BJ (cell line): ENCODE results near the gene NSUN3. TPM values are rescaled to one million over a fixed set of nuclear protein-coding genes. Genes with fewer than 3 reads are reported as not detected.
A peak's percentile ranks its signal among the peaks of the same experiment; 100 is the strongest.

Experiments used
- CTCF ChIA-PET: fragments of 350-600 bp; formaldehyde crosslinking; extraction: SDS; loops from one replicate; lab custom pipeline; 2021; ENCODE audit warnings: antibody characterized with exemption, inconsistent platforms; lab: Yijun Ruan, JAX
- POLR2A ChIA-PET: fragments of 300-600 bp; sonication (Branson Sonifier 250); formaldehyde crosslinking; extraction: SDS; loops from one replicate; lab custom pipeline; 2021; ENCODE audit warnings: antibody characterized with exemption; lab: Charles Lee
- DNase-seq: peaks from one replicate; pipeline ENCODE4 v3.0.0-alpha.2; 2011; ENCODE audit warnings: low read depth
- H3K27me3 ChIP-seq: 2 replicates; pipeline ENCODE4 v1.6.0; 2011; ENCODE audit warnings: low read length; ENCODE audit not compliant: control insufficient read depth, insufficient read depth
- H3K36me3 ChIP-seq: 2 replicates; pipeline ENCODE4 v1.5.1; 2011; ENCODE audit warnings: low read length; ENCODE audit not compliant: control insufficient read depth, insufficient read depth
- H3K4me3 ChIP-seq: 2 replicates; pipeline ENCODE4 v1.5.1; 2011; ENCODE audit warnings: low read depth, mild to moderate bottlenecking, control low read depth, low read length
- CTCF ChIP-seq: IDR thresholded peaks from 2 replicates; pipeline ENCODE4 v1.5.1; 2011; ENCODE audit warnings: low read depth, mild to moderate bottlenecking, control low read depth, inconsistent platforms, low read length, moderate library complexity; ENCODE audit not compliant: insufficient read depth
- polyA plus RNA-seq: library from polyadenylated mRNA; depleted of rRNA; stranded (reverse); fragments of >200 nt; gene quantifications from 2 replicates; pipeline ENCODE4 v1.2.3, GENCODE V29; 2011

The NSUN3 gene
- polyA plus RNA-seq, 1 experiment, result 8.7 TPM

- H3K4me3 ChIP-seq, result no peak overlapping the region
- no peaks in the 10 kb centered on the region for H3K36me3 ChIP-seq
- TF ChIP-seq CTCF, result no peak
- H3K27me3 ChIP-seq, result no peaks in the 10 kb centered on the region
- no peak for DNase-seq
- ChIA-PET CTCF (no interaction called here), POLR2A (no interaction called here)
Observed at GRCh38 chr3:94156626-94157025, 93.8 kb downstream of the NSUN3 start.

GRCh38 chr3:94158512-94158911 lies 95.7 kb downstream of the NSUN3 start:
- no peak for DNase-seq
- H3K36me3 ChIP-seq, result no peaks in the 10 kb centered on the region
- no peak overlapping the region for H3K4me3 ChIP-seq
- ChIA-PET POLR2A (no interaction called here), CTCF (no interaction called here)
- no peaks in the 10 kb centered on the region for H3K27me3 ChIP-seq
- TF ChIP-seq CTCF, result no peak

- Histone ChIP-seq H3K36me3 (no peaks in the 10 kb centered on the region), H3K4me3 (peak overlapping the region; percentile 13; the same call in 1 of the 2 replicates), H3K27me3 (no peaks in the 10 kb centered on the region)
- no peak for TF ChIP-seq CTCF
- CTCF ChIA-PET, result no interaction called here
- POLR2A ChIA-PET, result no interaction called here
- DNase-seq, result peak; percentile 1
Observed at GRCh38 chr3:94159062-94159828, 96.4 kb downstream of the NSUN3 start.

- DNase-seq, result no peak
- H3K36me3 ChIP-seq, result no peaks in the 10 kb centered on the region
- no peak overlapping the region for H3K4me3 ChIP-seq
- ChIA-PET POLR2A (no interaction called here), CTCF (no interaction called here)
- TF ChIP-seq CTCF, result no peak
- no peaks in the 10 kb centered on the region for H3K27me3 ChIP-seq
Observed at GRCh38 chr3:94162700-94163099, 99.8 kb downstream of the NSUN3 start.

- TF ChIP-seq CTCF, result no peak
- CTCF ChIA-PET, result no interaction called here
- DNase-seq, result no peak
- Histone ChIP-seq H3K4me3 (no peak overlapping the region), H3K27me3 (no peaks in the 10 kb centered on the region; the same call in 1 of the 2 replicates), H3K36me3 (no peaks in the 10 kb centered on the region)
- POLR2A ChIA-PET, result no interaction called here
Observed at GRCh38 chr3:94167346-94167745, 104.5 kb downstream of the NSUN3 start.
